Body of pancreas (tissue), 4 donors: ENCODE measurements around the gene TFPI.

ENCODE experiments used
- POLR2A ChIP-seq, 3 donors: fragments of 450-650 bp; IDR thresholded peaks; one replicate each; pipeline ENCODE4 v1.6.1; 2016; ENCODE audit warnings: antibody characterized with exemption in 3 of 3, mild to moderate bottlenecking in 2 of 3
- TF ChIP-seq, protein P1 (sequence below), 7 experiments: fragments of 450-650 bp in 4 of 7; fragments of 200-600 bp in 3 of 7; sonication (generic) in 3 of 7; IDR thresholded peaks; one replicate each; pipeline ENCODE4 v1.5.1; 2016 to 2019; ENCODE audit warnings: antibody characterized with exemption in 7 of 7

DNA sequence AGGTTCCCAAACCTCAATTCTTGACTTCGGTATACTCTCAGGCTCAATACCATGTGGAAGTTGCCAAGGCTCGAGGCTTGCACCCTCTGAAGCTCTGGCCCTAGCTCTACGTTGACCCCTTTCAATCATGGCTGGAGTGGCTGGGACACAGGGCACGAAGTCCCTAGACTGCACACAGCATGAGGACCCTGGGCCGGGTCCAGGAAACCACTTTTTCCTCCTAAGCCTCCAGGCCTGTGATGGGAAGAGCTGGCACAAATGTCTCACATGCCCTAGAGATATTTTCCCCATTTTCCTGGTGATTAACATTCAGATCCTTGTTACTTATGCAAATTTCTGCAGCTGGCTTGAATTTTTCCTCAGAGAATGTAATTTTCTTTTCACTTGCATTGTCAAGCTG lies 61.1 kb downstream of the TFPI start:
- TF ChIP-seq, protein P1, sequence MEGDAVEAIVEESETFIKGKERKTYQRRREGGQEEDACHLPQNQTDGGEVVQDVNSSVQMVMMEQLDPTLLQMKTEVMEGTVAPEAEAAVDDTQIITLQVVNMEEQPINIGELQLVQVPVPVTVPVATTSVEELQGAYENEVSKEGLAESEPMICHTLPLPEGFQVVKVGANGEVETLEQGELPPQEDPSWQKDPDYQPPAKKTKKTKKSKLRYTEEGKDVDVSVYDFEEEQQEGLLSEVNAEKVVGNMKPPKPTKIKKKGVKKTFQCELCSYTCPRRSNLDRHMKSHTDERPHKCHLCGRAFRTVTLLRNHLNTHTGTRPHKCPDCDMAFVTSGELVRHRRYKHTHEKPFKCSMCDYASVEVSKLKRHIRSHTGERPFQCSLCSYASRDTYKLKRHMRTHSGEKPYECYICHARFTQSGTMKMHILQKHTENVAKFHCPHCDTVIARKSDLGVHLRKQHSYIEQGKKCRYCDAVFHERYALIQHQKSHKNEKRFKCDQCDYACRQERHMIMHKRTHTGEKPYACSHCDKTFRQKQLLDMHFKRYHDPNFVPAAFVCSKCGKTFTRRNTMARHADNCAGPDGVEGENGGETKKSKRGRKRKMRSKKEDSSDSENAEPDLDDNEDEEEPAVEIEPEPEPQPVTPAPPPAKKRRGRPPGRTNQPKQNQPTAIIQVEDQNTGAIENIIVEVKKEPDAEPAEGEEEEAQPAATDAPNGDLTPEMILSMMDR (IDR thresholded peaks at IDR 0.05): no peak
- TF ChIP-seq POLR2A (IDR thresholded peaks at IDR 0.05): no peak
